Endothelial cell of umbilical vein (primary cell): Measurements from ENCODE around the gene ZNF37A.

Experiments
- CTCF ChIP-seq, 2 donors: IDR thresholded peaks; 1 replicate in 1 of 2; 2 replicates in 1 of 2; pipeline ENCODE4 v1.5.1; 2011; ENCODE audit warnings: low read length in 2 of 2, mild to moderate bottlenecking in 2 of 2, moderate library complexity in 2 of 2, control low read depth in 1 of 2, inconsistent platforms in 1 of 2, low read depth in 1 of 2; ENCODE audit not compliant: insufficient read depth in 1 of 2; ENCODE audit errors: extremely low read depth in 1 of 2
- POLR2A ChIP-seq: IDR thresholded peaks from 2 replicates; pipeline ENCODE4 v1.6.1; 2012; ENCODE audit warnings: low read depth, mild to moderate bottlenecking, control low read depth, low read length

GRCh38 chr10:38050212-38050611 lies 43.9 kb upstream of the ZNF37A start:
- TF ChIP-seq CTCF (IDR thresholded peaks at IDR 0.05; ENCODE audit: extremely low read depth in 1 of 2, insufficient read depth in 1 of 2, low read depth in 1 of 2, low read length in 2 of 2) (no peak), POLR2A (no peak)
